ENCODE measurements around the gene VAV3.

The VAV3 gene

GRCh38 chr1:107829036-107829770 is 135.8 kb downstream of the VAV3 start:
- no peak for DNase-seq

GRCh38 chr1:107824946-107825345 is 140.0 kb downstream of the VAV3 start:
- DNase-seq = no peak

- no peak for DNase-seq
These were observed 143.6 kb downstream of the VAV3 start for GRCh38 chr1:107821340-107821739.

- no peak for DNase-seq
These were observed 144.2 kb downstream of the VAV3 start for GRCh38 chr1:107820801-107821200.

GRCh38 chr1:107817935-107818334 is 147.0 kb downstream of the VAV3 start:
- DNase-seq = no peak

GRCh38 chr1:107817206-107817605 is 147.8 kb downstream of the VAV3 start:
- no peak for DNase-seq

GRCh38 chr1:107810291-107810951 is 154.6 kb downstream of the VAV3 start:
- DNase-seq = no peak

- DNase-seq = no peak
These were observed 157.1 kb downstream of the VAV3 start for GRCh38 chr1:107807855-107808254.

GRCh38 chr1:107807405-107807804 is 157.6 kb downstream of the VAV3 start:
- no peak for DNase-seq

GRCh38 chr1:107806902-107807301 is 158.1 kb downstream of the VAV3 start:
- no peak for DNase-seq

GRCh38 chr1:107804741-107805140 is 160.2 kb downstream of the VAV3 start:
- no peak for DNase-seq

GRCh38 chr1:107804134-107804533 is 160.8 kb downstream of the VAV3 start:
- no peak for DNase-seq

- no peak for DNase-seq
These were observed 161.4 kb downstream of the VAV3 start for GRCh38 chr1:107803579-107803978.

GRCh38 chr1:107802654-107803053 is 162.3 kb downstream of the VAV3 start:
- DNase-seq = no peak

GRCh38 chr1:107795994-107796393 is 169.0 kb downstream of the VAV3 start:
- DNase-seq = no peak

- no peak for DNase-seq
These were observed 169.5 kb downstream of the VAV3 start for GRCh38 chr1:107795441-107795840.

GRCh38 chr1:107794571-107794970 is 170.4 kb downstream of the VAV3 start:
- no peak for DNase-seq

- no peak for DNase-seq
These were observed 171.0 kb downstream of the VAV3 start for GRCh38 chr1:107793896-107794453.

- DNase-seq = no peak
These were observed 173.6 kb downstream of the VAV3 start for GRCh38 chr1:107791348-107791747.

GRCh38 chr1:107789817-107790524 is 175.0 kb downstream of the VAV3 start:
- no peak for DNase-seq

GRCh38 chr1:107788206-107789202 is 176.5 kb downstream of the VAV3 start:
- DNase-seq = no peak

GRCh38 chr1:107787299-107787698 is 177.7 kb downstream of the VAV3 start:
- peak; percentile 23 for DNase-seq

Data from NCI-H748 treated with DMSO at 0.1 percent for 48 hours (cell line).